Stimulated activated CD4-positive, alpha-beta T cell treated with anti-CD3 and anti-CD28 coated beads, TNF-alpha, amount 100 ng/mL, for 24 hours (primary cell): Measurements from ENCODE around the gene CNDP1.

Experiments used
- DNase-seq, 3 experiments: peaks; one replicate each; pipeline ENCODE4 v3.0.0-alpha.2; 2020; ENCODE audit warnings: low read depth in 3 of 3

The CNDP1 gene

DNA sequence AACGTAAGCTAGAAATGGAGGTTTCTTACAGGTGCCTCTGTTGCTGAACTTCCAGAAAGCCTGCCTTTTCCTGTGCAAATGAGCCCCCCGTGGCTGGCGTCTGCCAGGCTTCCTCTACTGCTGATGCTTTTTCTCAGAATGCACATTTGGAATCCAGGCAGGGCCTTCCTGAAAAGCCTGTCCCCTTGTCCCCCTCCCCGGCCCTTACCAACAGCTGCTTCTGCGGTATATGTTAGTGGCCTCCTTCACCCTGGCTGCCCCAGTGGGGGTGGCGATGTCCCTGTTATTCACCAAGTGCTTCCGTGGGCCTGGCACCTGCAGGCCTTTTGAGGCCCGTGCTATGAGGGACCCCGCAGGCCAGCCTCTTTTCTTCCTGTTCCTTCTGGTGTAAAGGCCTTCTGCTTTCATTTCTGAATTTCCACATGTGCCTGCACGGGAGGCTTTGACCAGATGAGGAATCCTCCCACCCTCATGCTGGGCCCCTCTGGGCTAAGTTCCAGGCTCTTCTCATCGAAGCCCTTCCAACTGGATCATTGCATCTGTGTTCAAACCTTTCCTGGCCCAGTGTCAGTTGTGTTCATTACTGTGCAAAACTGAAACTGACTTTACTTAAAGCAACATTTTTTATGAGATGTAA, 27.7 kb upstream of the CNDP1 start:
- no peak for DNase-seq

DNA sequence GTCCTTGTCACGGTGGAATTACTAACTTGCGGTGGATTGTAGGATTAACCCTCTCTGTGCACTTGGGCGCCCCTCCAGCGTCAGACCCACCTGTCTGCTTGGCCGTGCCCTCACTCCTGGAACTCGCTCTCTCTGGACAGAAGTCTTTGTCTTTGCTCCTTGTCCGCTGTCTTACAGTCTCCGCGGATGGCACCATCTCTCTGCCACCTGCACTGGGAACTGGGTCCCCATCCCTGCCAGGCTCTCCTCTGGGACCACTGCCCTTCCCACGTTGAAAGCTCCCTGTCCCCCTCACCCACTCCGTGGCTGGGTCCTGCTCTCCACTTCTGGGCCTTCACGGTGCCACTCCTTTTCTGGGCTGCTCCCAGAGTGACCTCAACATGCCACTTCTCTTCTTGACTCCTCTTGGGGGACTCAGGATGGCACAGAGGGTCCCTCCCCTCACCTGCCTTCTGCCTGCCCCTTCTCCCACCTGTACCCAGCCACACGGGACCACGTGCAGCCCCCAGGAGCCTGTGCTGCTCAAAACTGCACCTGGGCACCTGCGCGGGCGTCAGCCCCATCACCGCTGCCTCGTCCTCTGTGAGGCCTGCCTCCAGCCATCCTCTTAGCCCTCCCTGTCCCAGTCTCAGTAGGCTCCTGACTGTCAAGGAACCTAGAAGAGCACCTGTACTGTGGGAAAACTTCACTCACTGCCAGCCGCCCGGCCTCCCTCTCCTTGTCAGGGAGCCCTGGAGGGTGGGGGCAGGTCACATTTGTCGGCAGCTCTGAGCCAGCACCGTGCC, 27.0 kb upstream of the CNDP1 start:
- no peak for DNase-seq

GRCh38 chr18:74507927-74508326, 26.4 kb upstream of the CNDP1 start:
- DNase-seq, result no peak

- no peak for DNase-seq
Measured at GRCh38 chr18:74508366-74508765, 25.9 kb upstream of the CNDP1 start.

DNA sequence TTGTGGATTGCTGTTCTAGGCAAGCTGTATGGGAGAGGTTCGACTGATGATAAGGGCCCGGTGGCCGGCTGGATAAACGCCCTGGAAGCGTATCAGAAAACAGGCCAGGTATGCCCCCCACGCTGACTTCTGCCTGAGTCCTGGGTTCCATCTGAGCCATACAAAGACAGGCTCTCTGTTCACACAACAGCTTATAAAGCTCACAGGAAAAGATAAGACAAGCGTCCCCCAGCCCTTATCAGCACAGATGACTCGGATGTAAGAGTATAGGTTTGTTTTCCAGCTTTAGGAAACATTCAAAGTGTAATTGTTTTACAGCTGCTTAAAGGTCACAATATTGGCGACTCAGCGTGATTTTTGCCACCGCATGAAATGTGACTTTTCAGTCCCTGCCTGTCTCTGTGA, 25.5 kb upstream of the CNDP1 start:
- no peak for DNase-seq

DNA sequence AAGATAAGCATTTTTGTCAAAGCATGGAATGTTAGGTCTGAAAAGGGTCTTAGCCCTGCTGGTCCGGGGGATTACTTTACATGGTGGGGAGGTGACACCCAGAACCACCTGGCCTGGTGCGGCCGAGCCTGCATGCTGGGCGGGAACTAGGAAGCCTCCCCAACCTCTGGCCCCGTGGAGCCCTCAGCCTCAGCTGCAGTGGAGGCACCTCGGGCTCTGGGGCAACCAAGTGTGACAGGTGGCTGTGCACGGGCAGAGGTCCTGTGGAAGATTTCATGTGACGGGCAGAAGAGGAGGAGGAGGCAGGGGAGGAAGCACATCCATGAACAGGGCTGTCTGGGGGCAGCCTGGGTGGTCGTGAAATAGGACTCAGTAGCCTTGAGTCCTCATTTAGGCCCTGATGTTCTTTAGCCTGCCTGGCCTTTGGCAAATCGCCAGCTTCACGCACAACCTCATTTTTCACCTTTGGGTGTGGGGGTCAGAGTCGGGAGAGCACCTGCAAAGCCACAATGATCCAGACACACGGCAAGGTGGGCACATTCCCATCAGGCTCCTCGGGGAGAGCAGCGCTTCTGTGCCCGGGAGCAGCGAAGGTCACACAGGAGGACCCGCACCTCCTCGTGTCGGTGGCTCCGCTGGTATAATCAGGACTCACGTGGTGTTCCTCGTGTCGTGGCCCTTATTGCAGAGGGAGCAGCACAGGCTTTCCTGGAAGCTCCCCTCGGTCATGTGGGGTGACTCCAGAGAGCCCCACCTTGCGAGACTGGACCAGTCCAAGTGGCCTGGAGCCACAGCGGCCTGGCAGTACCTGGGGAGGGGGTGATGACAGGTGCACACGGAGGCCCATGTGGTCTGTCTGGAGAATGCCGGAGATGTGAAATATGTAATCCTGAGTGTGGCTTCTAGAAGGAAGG, 24.2 kb upstream of the CNDP1 start:
- DNase-seq, result no peak

GRCh38 chr18:74510770-74511095, 23.6 kb upstream of the CNDP1 start:
- DNase-seq, result no peak

DNA sequence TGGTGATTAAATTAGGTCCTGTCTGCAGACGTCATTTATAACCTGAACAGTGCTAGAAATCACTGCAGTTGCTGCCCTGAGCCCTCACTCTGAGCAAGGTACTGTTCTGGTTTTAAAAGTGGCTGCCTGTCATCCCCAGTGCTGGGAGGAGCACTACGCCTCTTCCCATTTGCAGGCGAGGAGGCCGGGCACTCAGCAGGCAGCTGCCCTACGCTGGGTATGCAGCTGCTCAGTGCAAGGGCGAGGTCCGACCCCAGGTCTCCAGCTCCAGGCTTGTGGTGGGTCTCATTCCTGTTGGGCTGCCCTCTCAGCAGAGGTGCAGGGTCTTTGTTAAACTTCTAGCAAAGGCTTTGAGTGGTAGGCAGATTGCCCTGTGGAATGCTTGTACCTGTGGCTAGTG, 22.5 kb upstream of the CNDP1 start:
- no peak for DNase-seq

DNA sequence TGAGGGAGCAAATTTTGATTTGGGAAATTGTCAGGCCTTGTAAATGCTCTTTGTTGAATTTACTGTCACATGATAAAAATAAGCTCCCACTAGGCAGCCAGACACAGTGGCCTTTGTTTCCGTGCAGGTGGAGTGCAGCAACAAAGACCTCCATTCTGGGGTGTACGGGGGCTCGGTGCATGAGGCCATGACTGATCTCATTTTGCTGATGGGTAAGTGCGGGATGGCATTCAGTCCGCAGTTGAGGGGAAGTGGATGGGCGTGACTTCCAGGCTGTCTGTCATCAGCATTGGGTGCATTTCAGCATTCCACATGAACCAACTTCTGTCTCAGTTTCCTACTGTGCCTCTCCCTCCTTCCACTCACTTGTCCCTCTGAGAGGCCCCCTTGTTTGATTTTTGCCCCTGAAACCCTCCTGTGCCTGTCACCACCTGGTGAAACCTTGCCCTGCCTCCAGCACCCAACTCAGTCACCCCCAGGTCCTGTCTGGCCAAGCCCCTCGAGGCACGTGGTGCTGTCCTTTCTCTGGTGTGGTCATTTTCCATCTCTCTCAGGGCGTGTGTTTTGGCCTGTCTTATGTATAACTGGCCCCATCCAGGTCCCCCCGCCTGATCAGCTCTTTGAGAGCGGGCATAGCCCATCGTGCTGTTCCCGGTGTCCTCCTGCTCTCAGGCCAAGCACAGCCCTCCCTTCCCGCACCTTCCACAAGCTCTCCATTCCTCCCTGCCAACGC, 21.8 kb upstream of the CNDP1 start:
- DNase-seq, result no peak

DNA sequence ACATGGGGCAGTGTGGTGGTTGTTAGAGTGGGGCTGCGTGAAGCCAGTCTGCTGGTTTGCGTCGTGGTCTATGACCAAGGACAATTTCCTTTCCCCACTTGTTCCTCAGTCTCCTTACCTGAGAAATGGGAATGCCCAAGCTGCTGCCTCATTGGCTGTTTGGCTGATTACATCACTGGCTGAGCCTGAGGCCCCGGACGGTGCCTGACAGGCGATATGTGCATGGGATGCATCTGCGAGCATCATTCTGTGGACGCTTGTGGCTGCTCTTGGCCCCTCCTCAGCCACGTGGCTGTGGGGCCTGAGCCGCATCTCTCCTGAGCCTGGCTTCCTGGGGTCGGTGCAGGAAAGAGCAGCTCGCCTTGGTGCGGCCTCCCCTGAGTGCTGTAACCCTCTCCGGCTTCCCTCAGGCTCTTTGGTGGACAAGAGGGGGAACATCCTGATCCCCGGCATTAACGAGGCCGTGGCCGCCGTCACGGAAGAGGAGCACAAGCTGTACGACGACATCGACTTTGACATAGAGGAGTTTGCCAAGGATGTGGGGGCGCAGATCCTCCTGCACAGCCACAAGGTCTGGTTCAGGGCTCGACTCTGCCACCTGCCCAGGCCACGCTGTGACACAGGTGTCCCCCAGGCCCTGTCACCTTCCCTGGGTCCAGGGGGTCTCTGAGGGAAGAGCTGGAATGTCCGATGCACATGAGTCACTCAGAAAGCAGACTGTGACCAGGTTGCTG, 21.0 kb upstream of the CNDP1 start:
- no peak for DNase-seq

- no peak for DNase-seq
Measured at GRCh38 chr18:74513883-74514205, 20.5 kb upstream of the CNDP1 start.

DNA sequence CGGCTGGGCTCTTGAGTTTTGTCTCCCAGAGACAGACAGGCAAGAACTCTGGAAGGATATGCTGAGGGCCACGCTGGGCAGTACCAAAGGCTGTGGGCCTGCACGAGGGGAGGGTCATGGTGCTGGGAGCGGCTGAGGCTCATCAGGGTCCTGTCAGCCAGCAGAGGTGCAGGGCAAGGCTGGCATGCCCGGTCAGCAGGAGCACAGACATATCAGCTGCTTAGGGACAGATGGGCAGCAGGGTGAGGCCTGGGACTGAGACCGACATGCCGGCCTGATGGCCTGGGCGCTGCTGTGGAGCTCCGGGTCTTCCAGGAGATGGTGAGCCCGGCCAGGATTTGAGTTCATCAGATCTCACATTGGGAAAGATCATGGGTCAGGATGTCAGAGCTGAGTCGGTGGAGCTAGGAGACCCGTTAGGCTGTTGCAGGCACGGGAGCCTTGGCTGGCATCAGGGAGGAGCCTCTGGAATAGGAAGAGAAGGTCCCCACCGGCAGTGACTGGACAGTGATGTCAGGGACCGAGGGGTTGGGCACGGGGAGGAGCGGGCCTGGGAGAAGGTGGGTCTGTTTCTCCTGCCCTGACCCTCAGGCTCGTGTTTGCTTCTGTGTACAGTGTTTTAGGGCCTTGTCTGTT, 19.3 kb upstream of the CNDP1 start:
- no peak for DNase-seq

DNA sequence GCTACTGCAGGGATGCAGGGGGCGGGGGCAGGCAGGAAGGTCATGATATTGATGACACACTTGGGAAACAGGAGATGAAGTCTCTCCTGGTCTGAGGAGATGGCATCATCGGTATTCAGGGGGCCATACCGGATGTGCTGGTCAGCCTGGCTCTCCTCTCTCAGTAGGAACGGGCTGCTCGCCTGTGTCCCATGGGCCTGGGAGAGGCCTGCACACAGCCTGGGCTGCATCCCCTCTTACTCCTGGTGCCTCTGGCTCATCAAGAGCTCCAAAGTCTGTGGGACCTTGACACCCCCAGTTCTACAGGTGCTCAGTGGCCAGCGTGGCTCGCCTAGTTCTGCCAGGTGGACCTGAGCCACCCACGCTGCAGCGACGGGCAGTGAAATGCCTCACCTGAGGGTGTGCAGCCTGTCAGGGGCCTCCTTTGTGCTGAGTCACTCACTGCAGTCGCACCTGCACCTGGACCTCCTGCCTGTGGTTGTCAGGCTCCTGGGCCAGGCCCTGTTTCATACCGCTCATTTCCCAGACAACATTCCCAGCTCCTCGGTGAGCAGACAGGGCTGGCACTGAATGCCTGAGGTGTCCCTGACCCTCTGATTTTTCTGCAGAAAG, 18.6 kb upstream of the CNDP1 start:
- DNase-seq, result no peak

- DNase-seq, result no peak
Measured at GRCh38 chr18:74516271-74517235, 17.7 kb upstream of the CNDP1 start.

GRCh38 chr18:74517236-74517630, 17.1 kb upstream of the CNDP1 start:
- no peak for DNase-seq

DNA sequence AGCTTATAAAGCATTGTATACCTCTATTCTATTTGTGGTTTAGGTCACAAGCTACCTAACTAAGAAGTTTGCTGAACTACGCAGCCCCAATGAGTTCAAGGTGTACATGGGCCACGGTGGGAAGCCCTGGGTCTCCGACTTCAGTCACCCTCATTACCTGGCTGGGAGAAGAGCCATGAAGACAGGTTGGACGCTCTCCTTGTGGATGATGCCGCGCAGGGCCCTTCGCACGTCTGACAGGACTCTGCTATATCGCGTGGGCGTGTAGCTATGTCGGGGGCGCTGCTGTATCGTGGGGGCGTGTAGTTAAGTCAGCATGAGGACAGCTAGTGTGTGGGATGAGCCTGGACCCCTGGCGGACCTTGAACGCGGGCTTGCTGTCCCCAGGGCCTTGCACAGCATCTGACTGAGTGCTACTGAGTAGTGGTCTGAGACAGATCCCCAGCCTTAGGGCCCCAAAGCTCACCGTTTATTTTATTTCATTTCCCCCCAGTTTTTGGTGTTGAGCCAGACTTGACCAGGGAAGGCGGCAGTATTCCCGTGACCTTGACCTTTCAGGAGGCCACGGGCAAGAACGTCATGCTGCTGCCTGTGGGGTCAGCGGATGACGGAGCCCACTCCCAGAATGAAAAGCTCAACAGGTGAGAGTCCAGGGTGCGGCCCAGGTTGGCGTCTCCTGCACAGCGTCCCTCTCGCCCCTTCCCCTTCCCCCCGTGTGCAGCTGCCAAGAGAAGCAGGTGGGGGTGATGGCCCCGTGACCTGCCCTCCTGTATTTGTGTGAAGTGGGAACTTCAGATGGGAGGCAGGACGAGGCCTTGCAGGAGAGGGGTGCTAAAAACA, 15.6 kb upstream of the CNDP1 start:
- no peak for DNase-seq

GRCh38 chr18:74519320-74520095, 14.8 kb upstream of the CNDP1 start:
- no peak for DNase-seq
